Endodermal cell (in vitro differentiated cells): ENCODE results near the gene HIP1R. TPM values are rescaled to one million over a fixed set of nuclear protein-coding genes. Genes with fewer than 3 reads are reported as not detected.

Experiments
- DNase-seq: peaks from one replicate; pipeline ENCODE4 v3.0.0-alpha.2; 2017
- H3K27ac ChIP-seq: 2 replicates; pipeline ENCODE4 v1.5.1; 2013; ENCODE audit warnings: mild to moderate bottlenecking, low read depth, low read length, moderate library complexity
- H3K27me3 ChIP-seq: 2 replicates; pipeline ENCODE4 v1.6.1; 2013; ENCODE audit warnings: mild to moderate bottlenecking, low read length, moderate library complexity; ENCODE audit not compliant: insufficient read depth, control insufficient read depth, poor library complexity, severe bottlenecking
- H3K36me3 ChIP-seq: 2 replicates; pipeline ENCODE4 v1.7.0; 2013; ENCODE audit warnings: mild to moderate bottlenecking, low read length, moderate library complexity; ENCODE audit not compliant: control insufficient read depth, insufficient read depth
- H3K4me1 ChIP-seq: one replicate; pipeline ENCODE4 v1.7.0; 2013; ENCODE audit warnings: low read length; ENCODE audit not compliant: control insufficient read depth, insufficient read depth
- H3K4me3 ChIP-seq: 2 replicates; pipeline ENCODE4 v1.5.1; 2013; ENCODE audit warnings: mild to moderate bottlenecking, low read length, moderate library complexity
- H3K9ac ChIP-seq: 2 replicates; pipeline ENCODE4 v1.6.1; 2013; ENCODE audit warnings: mild to moderate bottlenecking, low read length, moderate library complexity; ENCODE audit not compliant: poor library complexity, severe bottlenecking; ENCODE audit errors: extremely low read depth
- H3K9me3 ChIP-seq: 2 replicates; pipeline ENCODE4 v1.6.1; 2013; ENCODE audit warnings: mild to moderate bottlenecking, low read length, moderate library complexity; ENCODE audit not compliant: control insufficient read depth
- H3K27ac Mint-ChIP-seq: 2 replicates; pipeline ENCODE4 v1.8.0; 2020; ENCODE audit warnings: mixed read lengths
- H3K27me3 Mint-ChIP-seq: 2 replicates; pipeline ENCODE4 v1.8.0; 2021; ENCODE audit warnings: mild to moderate bottlenecking, mixed read lengths; ENCODE audit not compliant: insufficient read depth
- H3K36me3 Mint-ChIP-seq: 2 replicates; pipeline ENCODE4 v1.8.0; 2020; ENCODE audit warnings: low read depth, mixed read lengths
- H3K4me1 Mint-ChIP-seq: 2 replicates; pipeline ENCODE4 v1.8.0; 2020; ENCODE audit warnings: mixed read lengths
- H3K4me3 Mint-ChIP-seq: 2 replicates; pipeline ENCODE4 v1.8.0; 2020; ENCODE audit warnings: mild to moderate bottlenecking, moderate library complexity, mixed read lengths
- H3K9me3 Mint-ChIP-seq: 2 replicates; pipeline ENCODE4 v1.8.0; 2020; ENCODE audit warnings: mild to moderate bottlenecking, mixed read lengths
- CTCF ChIP-seq: fragments of 200-600 bp; sonication (generic); conservative IDR thresholded peaks from 2 replicates; pipeline ENCODE4 v1.5.0; 2021; ENCODE audit warnings: antibody characterized with exemption, mild to moderate bottlenecking
- WGBS, 2 experiments: methylation state at CpG; one replicate each; pipeline versions ENCODE4 v1.1.5 to v1.1.7; 2013; ENCODE audit warnings: missing lambda C conversion rate in 2 of 2, mixed read lengths in 1 of 2; ENCODE audit not compliant: insufficient coverage in 1 of 2, insufficient read length in 1 of 2; 5-methylcytosine and 5-hydroxymethylcytosine counted together
- total RNA-seq, 2 donors: library from RNA; stranded (reverse); fragmentation: NEBNext Ultra II Directional in 1 of 2; extraction: Animal tissue kit (Norgen Biotek cat#: 25700) in 1 of 2; gene quantifications; 2 replicates in 1 of 2; 3 replicates in 1 of 2; pipeline ENCODE4 v1.2.1, GENCODE V29; 2021

Gene HIP1R
- total RNA-seq, 2 donors from 2014 or later, result 24.5 to 24.9 TPM

- Mint-ChIP-seq H3K9me3 (no peaks in the 10 kb centered on the region), H3K4me1 (peaks cover 30% of the 10 kb centered on the region), H3K27ac (no peak overlapping the region), H3K36me3 (peaks cover 11% of the 10 kb centered on the region), H3K27me3 (peaks cover 90% of the 10 kb centered on the region), H3K4me3 (no peak overlapping the region)
- 83 to 88% methylated on average over 3 of the region's 3 CpGs for WGBS, 2 experiments
- no peak overlapping the region for H3K4me3 ChIP-seq
- H3K9ac ChIP-seq, result no peak overlapping the region
- peaks cover 7% of the 10 kb centered on the region for H3K36me3 ChIP-seq
- peak overlapping the region; percentile 71 for H3K27ac ChIP-seq
- peaks cover 6% of the 10 kb centered on the region for H3K4me1 ChIP-seq
- DNase-seq, result no peak
- H3K9me3 ChIP-seq, result no peaks in the 10 kb centered on the region
- peaks cover 56% of the 10 kb centered on the region for H3K27me3 ChIP-seq
- TF ChIP-seq CTCF, result no peak
Measured at GRCh38 chr12:122876731-122877130, 41.5 kb downstream of the HIP1R start.

- Mint-ChIP-seq H3K4me1 (peaks cover 10% of the 10 kb centered on the region), H3K27me3 (peaks cover 74% of the 10 kb centered on the region), H3K9me3 (no peaks in the 10 kb centered on the region), H3K4me3 (no peak overlapping the region), H3K36me3 (peaks cover 11% of the 10 kb centered on the region), H3K27ac (no peak overlapping the region)
- WGBS, 2 experiments, result 88 to 90% methylated on average over 14 to 17 of the region's 17 CpGs
- H3K4me1 ChIP-seq, result no peaks in the 10 kb centered on the region
- H3K9me3 ChIP-seq, result no peaks in the 10 kb centered on the region
- peaks cover 36% of the 10 kb centered on the region for H3K27me3 ChIP-seq
- H3K4me3 ChIP-seq, result no peak overlapping the region
- peak; percentile 49 for DNase-seq
- no peak for TF ChIP-seq CTCF
- H3K36me3 ChIP-seq, result peaks cover 7% of the 10 kb centered on the region
- no peak overlapping the region for H3K9ac ChIP-seq
- H3K27ac ChIP-seq, result no peak overlapping the region
Measured at GRCh38 chr12:122878780-122879612, 43.7 kb downstream of the HIP1R start.

- H3K27me3 ChIP-seq, result peaks cover 24% of the 10 kb centered on the region
- H3K36me3 Mint-ChIP-seq, result peaks cover 11% of the 10 kb centered on the region
- peaks cover 7% of the 10 kb centered on the region for H3K36me3 ChIP-seq
- H3K9me3 Mint-ChIP-seq, result no peaks in the 10 kb centered on the region
- TF ChIP-seq CTCF, result no peak
- no peak overlapping the region for H3K27ac ChIP-seq
- DNase-seq, result no peak
- no peak overlapping the region for H3K4me3 Mint-ChIP-seq
- H3K27me3 Mint-ChIP-seq, result peaks cover 62% of the 10 kb centered on the region
- no peak overlapping the region for H3K9ac ChIP-seq
- no peaks in the 10 kb centered on the region for H3K4me1 ChIP-seq
- H3K4me3 ChIP-seq, result no peak overlapping the region
- H3K9me3 ChIP-seq, result no peaks in the 10 kb centered on the region
- 85 to 91% methylated on average over 10 of the region's 10 CpGs for WGBS, 2 experiments
- peaks cover 6% of the 10 kb centered on the region for H3K4me1 Mint-ChIP-seq
- H3K27ac Mint-ChIP-seq, result no peak overlapping the region
Measured at GRCh38 chr12:122880155-122880667, 45.0 kb downstream of the HIP1R start.
